Measurements from ENCODE around the gene GFRAL. TPM values are rescaled to one million over a fixed set of nuclear protein-coding genes. Genes with fewer than 3 reads are reported as not detected.
"Not testable (repeated sequence)": the region's sequence is repeated elsewhere in the genome, so short reads cannot be mapped to it uniquely, and the experiment has no call there.

Gene GFRAL, protein sequence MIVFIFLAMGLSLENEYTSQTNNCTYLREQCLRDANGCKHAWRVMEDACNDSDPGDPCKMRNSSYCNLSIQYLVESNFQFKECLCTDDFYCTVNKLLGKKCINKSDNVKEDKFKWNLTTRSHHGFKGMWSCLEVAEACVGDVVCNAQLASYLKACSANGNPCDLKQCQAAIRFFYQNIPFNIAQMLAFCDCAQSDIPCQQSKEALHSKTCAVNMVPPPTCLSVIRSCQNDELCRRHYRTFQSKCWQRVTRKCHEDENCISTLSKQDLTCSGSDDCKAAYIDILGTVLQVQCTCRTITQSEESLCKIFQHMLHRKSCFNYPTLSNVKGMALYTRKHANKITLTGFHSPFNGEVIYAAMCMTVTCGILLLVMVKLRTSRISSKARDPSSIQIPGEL
- total RNA-seq = not detected in 2 replicates

DNA sequence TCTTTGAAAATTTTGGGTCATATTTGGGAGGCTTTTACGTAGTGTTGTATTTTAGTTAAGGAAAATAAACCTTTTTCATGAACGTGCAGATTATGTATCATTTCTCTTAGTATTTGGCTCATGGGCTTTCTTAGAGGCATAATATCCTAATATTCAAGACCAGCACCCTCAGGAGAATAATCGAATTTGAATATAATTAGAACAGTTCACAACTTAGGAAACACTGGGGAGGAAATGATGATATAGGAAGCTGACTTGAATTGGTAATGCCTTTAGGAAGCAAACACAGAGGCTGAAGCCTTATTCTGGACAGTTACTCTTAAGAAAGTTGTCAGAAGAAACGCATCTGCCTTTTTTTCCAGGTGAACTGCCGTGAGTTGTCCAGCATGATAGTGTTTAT is at the start of gene GFRAL:
Gene GFRAL, plus strand, starts transcription at position 301 of the 400 bp plus-strand sequence. Its CDS starts 86 bp downstream, at position 387.
- Mint-ChIP-seq H3K27me3 (ENCODE audit: low read depth) (no peaks in the 10 kb centered on the region), H3K36me3 (ENCODE audit: low read depth) (no peaks in the 10 kb centered on the region), H3K4me3 (ENCODE audit: low read depth) (no peak within 1 kb of the TSS), H3K9me3 (peaks cover 5% of the 10 kb centered on the region), H3K27ac (no peak within 1 kb of the TSS), H3K4me1 (ENCODE audit: low read depth) (no peaks in the 10 kb centered on the region)
- DNase-seq (ENCODE audit: low spot score) = no peak
- intact Hi-C loops (cut with micrococcal nuclease) = no loop called here

DNA sequence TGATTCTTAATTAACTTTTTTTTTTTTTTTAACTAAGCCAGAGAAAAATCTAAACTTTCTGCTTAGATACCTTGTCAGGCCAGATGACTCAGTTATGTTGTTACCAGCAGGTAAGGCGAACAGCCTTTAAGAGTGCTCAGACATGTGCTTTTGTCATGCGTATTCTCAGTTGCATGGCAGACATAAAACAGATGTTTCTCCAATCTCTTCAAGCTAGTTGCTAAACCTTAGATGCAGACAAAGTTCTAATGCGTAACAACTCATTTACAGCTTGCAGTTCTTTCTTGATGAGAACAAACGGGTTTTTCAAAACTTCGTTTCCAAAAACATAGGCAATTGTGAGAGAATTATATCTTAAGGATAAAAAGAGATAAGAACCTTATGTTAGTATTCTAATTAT is 49.6 kb upstream of the GFRAL start:
- Mint-ChIP-seq H3K36me3 (ENCODE audit: low read depth) (no peaks in the 10 kb centered on the region), H3K27ac (no peak overlapping the region), H3K4me3 (ENCODE audit: low read depth) (no peak overlapping the region), H3K4me1 (ENCODE audit: low read depth) (no peaks in the 10 kb centered on the region), H3K9me3 (no peaks in the 10 kb centered on the region), H3K27me3 (ENCODE audit: low read depth) (no peaks in the 10 kb centered on the region)
- DNase-seq (ENCODE audit: low spot score) = no peak
- intact Hi-C loops (cut with micrococcal nuclease) = no loop called here

DNA sequence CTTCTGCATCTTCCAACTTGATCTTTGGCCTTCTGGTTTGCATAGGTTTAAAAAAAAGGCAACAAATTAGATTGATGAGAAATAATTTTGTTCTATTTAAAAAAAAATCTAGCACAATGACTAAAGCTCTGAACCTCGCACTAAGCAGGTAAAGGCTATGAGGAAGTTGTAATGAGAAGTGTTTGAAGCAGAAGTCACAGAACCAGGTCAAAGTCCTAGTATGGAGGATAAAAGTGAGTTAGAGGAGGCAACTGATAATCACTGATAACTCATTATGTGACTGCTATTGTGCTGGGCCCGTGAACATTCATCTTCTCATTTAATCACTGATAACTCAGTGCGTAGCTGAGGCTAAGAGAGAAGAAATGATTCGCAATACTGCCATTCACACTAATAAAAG is 46.1 kb upstream of the GFRAL start:
- intact Hi-C loops (cut with micrococcal nuclease) = no loop called here
- no peaks in the 10 kb centered on the region for H3K27me3 Mint-ChIP-seq (ENCODE audit: low read depth)

DNA sequence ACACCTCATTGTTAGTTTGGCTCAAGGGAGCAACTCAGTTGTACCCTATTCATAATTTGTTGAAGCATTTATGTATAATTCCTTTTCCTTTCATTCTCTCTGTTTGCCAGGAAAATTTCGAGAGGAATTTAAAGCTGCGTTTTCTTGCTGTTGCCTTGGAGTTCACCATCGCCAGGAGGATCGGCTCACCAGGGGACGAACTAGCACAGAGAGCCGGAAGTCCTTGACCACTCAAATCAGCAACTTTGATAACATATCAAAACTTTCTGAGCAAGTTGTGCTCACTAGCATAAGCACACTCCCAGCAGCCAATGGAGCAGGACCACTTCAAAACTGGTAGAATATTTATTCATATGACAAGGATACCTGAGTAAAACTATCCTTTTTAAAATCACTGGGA is 45.2 kb upstream of the GFRAL start:
- H3K36me3 Mint-ChIP-seq (ENCODE audit: low read depth) = no peaks in the 10 kb centered on the region
- no peak overlapping the region for H3K4me3 Mint-ChIP-seq (ENCODE audit: low read depth)
- H3K4me1 Mint-ChIP-seq (ENCODE audit: low read depth) = no peaks in the 10 kb centered on the region
- no peaks in the 10 kb centered on the region for H3K27me3 Mint-ChIP-seq (ENCODE audit: low read depth)
- intact Hi-C loops (cut with micrococcal nuclease) = no loop called here
- no peaks in the 10 kb centered on the region for H3K9me3 Mint-ChIP-seq
- no peak for DNase-seq (ENCODE audit: low spot score)
- H3K27ac Mint-ChIP-seq = no peak overlapping the region

More for the DNA sequence above, 46.1 kb upstream of the GFRAL start:
- Mint-ChIP-seq H3K4me1 (ENCODE audit: low read depth) (no peaks in the 10 kb centered on the region), H3K27ac (no peak overlapping the region), H3K4me3 (ENCODE audit: low read depth) (no peak overlapping the region), H3K36me3 (ENCODE audit: low read depth) (no peaks in the 10 kb centered on the region), H3K9me3 (no peaks in the 10 kb centered on the region)
- DNase-seq (ENCODE audit: low spot score) = no peak

DNA sequence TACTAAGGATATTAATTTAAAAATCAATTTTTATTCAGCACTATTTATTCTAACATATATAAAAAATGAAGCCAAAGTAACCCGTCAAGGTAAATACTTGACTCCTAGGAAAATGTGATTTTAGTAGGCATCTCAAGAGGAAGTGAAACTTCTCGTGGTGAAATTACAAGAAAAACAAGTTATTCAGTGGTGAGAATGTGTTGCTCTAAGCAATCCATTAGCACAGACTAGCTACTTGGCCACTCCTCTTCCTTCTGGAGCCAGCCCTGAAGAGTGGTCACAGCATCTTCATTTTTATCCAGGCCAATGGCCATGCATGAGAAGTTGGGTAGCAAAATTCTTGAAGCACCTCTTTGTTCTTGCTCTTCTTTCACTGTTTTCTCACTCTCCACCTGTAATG is 40.4 kb upstream of the GFRAL start:
- H3K4me1 Mint-ChIP-seq (ENCODE audit: low read depth) = no peaks in the 10 kb centered on the region
- no peak for DNase-seq (ENCODE audit: low spot score)
- intact Hi-C loops (cut with micrococcal nuclease) = no loop called here
- no peaks in the 10 kb centered on the region for H3K36me3 Mint-ChIP-seq (ENCODE audit: low read depth)
- H3K9me3 Mint-ChIP-seq = no peaks in the 10 kb centered on the region
- H3K27me3 Mint-ChIP-seq (ENCODE audit: low read depth) = no peaks in the 10 kb centered on the region
- H3K27ac Mint-ChIP-seq = no peak overlapping the region
- no peak overlapping the region for H3K4me3 Mint-ChIP-seq (ENCODE audit: low read depth)

DNA sequence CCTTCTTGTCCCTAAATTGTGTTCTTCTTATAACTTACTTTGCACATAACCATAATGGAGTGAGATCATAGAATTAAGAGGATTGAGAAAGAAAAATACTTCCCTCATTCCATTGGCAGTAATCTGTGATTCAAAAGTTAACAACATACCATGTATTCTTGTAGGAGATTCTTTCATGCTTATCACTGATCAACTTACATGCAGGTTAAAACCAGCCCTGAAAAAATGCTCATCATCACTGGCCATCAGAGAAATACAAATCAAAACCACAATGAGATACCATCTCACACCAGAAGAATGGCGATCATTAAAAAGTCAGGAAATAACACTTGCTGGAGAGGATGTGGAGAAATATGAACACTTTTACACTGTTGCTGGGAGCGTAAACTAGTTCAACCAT is 36.5 kb upstream of the GFRAL start:
- Mint-ChIP-seq H3K4me1 (ENCODE audit: low read depth) (no peaks in the 10 kb centered on the region), H3K27ac (no peak overlapping the region), H3K9me3 (no peaks in the 10 kb centered on the region), H3K27me3 (ENCODE audit: low read depth) (no peaks in the 10 kb centered on the region), H3K4me3 (ENCODE audit: low read depth) (no peak overlapping the region), H3K36me3 (ENCODE audit: low read depth) (no peaks in the 10 kb centered on the region)
- DNase-seq (ENCODE audit: low spot score) = no peak
- intact Hi-C loops (cut with micrococcal nuclease) = no loop called here

DNA sequence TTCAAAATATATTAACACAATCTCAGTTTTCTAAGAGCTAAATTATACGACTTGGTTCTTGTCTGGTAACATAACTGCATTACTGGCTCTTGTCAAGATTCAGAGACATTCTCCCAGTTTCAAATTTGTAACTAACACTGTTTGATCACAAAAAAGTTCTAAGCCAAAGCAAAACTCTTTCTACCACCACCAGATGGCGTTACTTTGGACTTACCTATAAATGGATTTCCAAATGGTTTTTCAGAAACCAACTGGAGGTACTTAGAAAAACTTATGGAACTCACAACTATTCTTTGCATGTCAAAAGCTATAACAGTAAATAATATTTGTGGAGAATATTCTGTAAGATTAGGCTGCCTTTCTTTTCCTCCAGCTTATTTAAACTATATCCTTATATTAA is 34.2 kb upstream of the GFRAL start:
- no peaks in the 10 kb centered on the region for H3K36me3 Mint-ChIP-seq (ENCODE audit: low read depth)
- H3K27ac Mint-ChIP-seq = no peak overlapping the region
- intact Hi-C loops (cut with micrococcal nuclease) = no loop called here
- H3K4me3 Mint-ChIP-seq (ENCODE audit: low read depth) = no peak overlapping the region
- H3K9me3 Mint-ChIP-seq = peaks cover 6% of the 10 kb centered on the region
- H3K4me1 Mint-ChIP-seq (ENCODE audit: low read depth) = no peaks in the 10 kb centered on the region
- no peaks in the 10 kb centered on the region for H3K27me3 Mint-ChIP-seq (ENCODE audit: low read depth)
- DNase-seq (ENCODE audit: low spot score) = no peak

DNA sequence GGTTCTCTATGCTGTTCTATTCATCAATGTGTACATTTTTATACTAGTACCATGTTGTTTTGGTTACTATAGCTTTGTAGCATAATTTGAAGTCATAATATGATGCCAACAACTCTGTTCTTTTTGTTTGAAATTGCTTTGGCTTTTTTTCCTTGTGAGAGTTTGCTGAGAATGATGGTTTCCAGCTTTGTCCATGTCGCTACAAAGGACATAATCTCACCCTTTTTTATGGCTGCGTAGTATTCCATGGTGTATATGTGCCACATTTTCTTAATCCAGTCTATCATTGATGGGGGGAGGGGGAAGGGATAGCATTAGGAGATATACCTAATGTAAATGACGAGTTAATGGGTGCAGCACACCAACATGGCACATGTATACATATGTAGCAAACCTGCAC is 30.1 kb upstream of the GFRAL start:
- DNase-seq (ENCODE audit: low spot score); H3K4me1 Mint-ChIP-seq (ENCODE audit: low read depth); H3K4me3 Mint-ChIP-seq (ENCODE audit: low read depth); intact Hi-C loops (cut with micrococcal nuclease); H3K36me3 Mint-ChIP-seq (ENCODE audit: low read depth); H3K27ac Mint-ChIP-seq; H3K27me3 Mint-ChIP-seq (ENCODE audit: low read depth): not testable (repeated sequence)
- peaks cover 14% of the 10 kb centered on the region for H3K9me3 Mint-ChIP-seq

DNA sequence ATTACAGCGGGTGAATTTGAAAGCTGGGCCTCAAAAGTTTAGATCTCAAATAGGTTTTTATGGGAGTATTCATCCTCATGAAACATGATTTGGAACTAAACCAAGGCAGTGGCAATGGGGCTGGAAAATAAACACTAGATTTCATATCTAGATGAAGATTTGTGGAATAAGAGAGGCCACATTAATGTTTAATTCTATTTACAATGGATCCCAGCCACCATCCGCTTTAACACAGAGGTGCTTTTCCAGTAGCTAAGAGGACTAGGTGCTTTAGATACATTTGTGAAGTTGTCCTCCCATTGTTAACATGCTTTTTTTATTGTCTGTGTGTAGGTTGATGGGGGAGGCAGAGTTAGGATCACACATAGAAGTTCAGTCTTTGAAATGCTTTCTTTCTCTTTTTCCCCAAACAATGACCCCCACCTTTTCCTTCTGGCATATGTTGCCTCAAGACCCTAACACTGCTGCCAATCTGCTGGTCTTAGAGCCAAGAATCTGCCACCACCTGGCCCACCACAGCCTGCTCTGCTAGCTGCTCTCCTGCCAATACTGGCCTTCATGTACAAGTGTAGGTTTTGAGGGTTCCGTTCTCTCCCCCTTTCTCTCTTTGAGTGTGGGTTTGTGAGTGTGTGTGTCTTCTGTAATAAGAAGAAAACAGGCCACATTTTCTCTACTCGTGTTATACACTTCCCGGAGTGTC is 27.8 kb upstream of the GFRAL start:
- no peaks in the 10 kb centered on the region for H3K4me1 Mint-ChIP-seq (ENCODE audit: low read depth)
- H3K36me3 Mint-ChIP-seq (ENCODE audit: low read depth) = no peaks in the 10 kb centered on the region
- intact Hi-C loops (cut with micrococcal nuclease) = no loop called here
- H3K27ac Mint-ChIP-seq = no peak overlapping the region
- H3K4me3 Mint-ChIP-seq (ENCODE audit: low read depth) = no peak overlapping the region
- H3K27me3 Mint-ChIP-seq (ENCODE audit: low read depth) = no peaks in the 10 kb centered on the region
- no peak for DNase-seq (ENCODE audit: low spot score)
- peaks cover 18% of the 10 kb centered on the region for H3K9me3 Mint-ChIP-seq

DNA sequence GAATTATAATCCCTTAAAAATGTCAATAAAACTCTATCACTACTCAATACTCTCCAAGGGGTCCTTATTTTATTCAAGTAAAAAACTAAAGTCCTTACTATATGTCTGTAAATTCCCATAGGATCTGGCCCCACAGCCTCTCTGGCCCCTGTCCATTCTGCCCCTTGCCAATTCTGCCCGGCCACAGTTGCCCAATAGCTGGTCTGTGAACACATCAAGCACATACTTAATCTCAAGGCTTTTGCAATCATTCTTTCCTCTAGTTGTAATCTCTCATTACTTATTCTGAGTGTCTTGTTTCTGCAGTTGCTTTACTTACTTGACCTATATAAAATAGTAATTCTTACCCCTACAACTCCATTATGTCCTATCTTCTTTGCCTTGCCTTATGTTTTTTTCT is 22.5 kb upstream of the GFRAL start:
- intact Hi-C loops (cut with micrococcal nuclease) = no loop called here
- DNase-seq (ENCODE audit: low spot score) = no peak
- Mint-ChIP-seq H3K27ac (no peak overlapping the region), H3K36me3 (ENCODE audit: low read depth) (no peaks in the 10 kb centered on the region), H3K27me3 (ENCODE audit: low read depth) (no peaks in the 10 kb centered on the region), H3K4me1 (ENCODE audit: low read depth) (no peaks in the 10 kb centered on the region), H3K4me3 (ENCODE audit: low read depth) (no peak overlapping the region), H3K9me3 (peaks cover 11% of the 10 kb centered on the region)

DNA sequence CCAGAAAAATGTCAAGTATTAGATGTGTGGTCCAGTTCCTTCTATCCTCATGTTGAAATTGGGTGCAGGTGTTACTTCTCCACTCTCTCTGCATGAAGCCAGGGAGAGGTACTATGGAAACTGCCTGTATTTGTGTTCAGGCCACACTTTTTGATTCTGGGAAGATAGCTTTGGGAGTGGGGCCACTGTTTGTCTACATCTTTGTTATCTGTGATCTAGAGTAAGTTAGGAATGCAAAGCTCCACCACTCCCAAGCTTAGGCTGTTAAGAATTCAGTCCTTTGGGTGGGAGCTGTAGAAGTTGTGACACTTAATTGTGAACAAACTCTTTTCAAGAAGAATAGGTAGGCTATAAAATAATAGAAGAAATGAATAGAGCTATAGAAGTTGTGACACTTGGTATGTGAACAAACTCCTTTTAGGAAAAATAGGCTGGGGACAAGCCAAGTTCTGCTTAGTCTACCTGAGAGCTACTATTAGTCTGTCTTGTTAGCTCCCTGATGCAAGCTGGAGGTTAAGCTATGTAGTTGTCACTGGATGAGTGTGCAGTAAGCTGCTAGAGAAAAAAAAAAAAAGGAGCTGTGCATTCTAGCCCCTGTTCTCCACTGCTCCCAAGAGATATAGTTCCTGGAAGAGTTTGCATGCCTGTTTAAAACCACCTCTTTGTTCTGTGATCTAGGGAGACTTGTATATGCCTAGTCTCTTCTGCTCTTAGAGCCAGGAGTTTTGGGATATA is 7.1 kb upstream of the GFRAL start:
- intact Hi-C loops (cut with micrococcal nuclease) = no loop called here
- Mint-ChIP-seq H3K4me3 (ENCODE audit: low read depth) (no peak overlapping the region), H3K36me3 (ENCODE audit: low read depth) (no peaks in the 10 kb centered on the region)

DNA sequence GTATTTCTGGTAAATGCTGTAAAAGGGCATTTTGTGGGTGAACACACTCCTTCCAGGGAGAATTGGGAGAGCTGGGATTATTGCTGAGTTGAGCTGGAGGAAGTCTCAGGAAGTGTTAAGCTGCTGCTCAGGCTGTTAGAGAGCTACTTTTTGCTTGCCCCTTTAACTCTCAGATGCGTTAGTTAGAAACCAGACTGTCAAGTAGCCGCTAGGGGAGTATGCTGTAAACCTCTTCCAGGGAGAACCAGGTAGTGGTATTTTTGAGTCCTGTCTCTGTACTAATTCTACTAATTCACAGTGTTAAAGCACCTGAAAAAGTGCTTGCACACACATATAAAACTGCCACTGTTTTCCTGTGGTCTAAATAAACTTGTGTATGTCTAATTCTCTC is 6.6 kb upstream of the GFRAL start:
- Mint-ChIP-seq H3K27ac (no peak overlapping the region), H3K4me3 (ENCODE audit: low read depth) (no peak overlapping the region), H3K27me3 (ENCODE audit: low read depth) (no peaks in the 10 kb centered on the region), H3K36me3 (ENCODE audit: low read depth) (no peaks in the 10 kb centered on the region), H3K4me1 (ENCODE audit: low read depth) (no peaks in the 10 kb centered on the region), H3K9me3 (peaks cover 17% of the 10 kb centered on the region)
- DNase-seq (ENCODE audit: low spot score) = no peak
- intact Hi-C loops (cut with micrococcal nuclease) = no loop called here

More for the DNA sequence above, 7.1 kb upstream of the GFRAL start:
- no peak for DNase-seq (ENCODE audit: low spot score)
- H3K27ac Mint-ChIP-seq = no peak overlapping the region
- H3K27me3 Mint-ChIP-seq (ENCODE audit: low read depth) = no peaks in the 10 kb centered on the region
- H3K9me3 Mint-ChIP-seq = peaks cover 17% of the 10 kb centered on the region
- no peaks in the 10 kb centered on the region for H3K4me1 Mint-ChIP-seq (ENCODE audit: low read depth)

DNA sequence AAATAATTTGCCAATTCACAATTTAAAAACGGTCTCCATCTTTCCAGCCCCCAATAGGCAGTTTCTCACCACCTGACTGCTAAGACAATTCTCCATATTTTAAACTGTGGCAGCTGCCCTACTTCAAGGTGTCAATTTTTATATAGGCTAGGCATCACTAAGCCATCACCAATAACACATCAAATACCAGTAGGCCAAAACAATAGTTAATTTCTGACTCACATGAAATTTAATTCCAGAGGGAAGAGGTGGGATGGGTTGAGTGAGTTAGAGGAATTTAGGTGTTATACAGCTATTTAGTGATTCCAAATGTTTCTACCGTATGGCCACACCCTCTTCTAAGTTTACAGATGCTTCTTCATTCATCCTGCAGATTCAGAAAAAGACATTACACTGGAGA is 49.9 kb downstream of the GFRAL start:
- no peaks in the 10 kb centered on the region for H3K36me3 Mint-ChIP-seq (ENCODE audit: low read depth)
- DNase-seq (ENCODE audit: low spot score) = no peak
- peaks cover 21% of the 10 kb centered on the region for H3K9me3 Mint-ChIP-seq
- H3K4me1 Mint-ChIP-seq (ENCODE audit: low read depth) = no peaks in the 10 kb centered on the region
- no peak overlapping the region for H3K4me3 Mint-ChIP-seq (ENCODE audit: low read depth)
- H3K27ac Mint-ChIP-seq = no peak overlapping the region
- intact Hi-C loops (cut with micrococcal nuclease) = no loop called here
- H3K27me3 Mint-ChIP-seq (ENCODE audit: low read depth) = no peaks in the 10 kb centered on the region
